H9 (cell line): Measurements from ENCODE around the gene SHISA9. TPM values are rescaled to one million over a fixed set of nuclear protein-coding genes. Genes with fewer than 3 reads are reported as not detected.

ENCODE experiments used
- DNase-seq: peaks from one replicate; pipeline ENCODE4 v3.0.0-alpha.2; 2017
- H2AFZ ChIP-seq: one replicate; pipeline ENCODE4 v1.6.1; 2013; ENCODE audit warnings: mild to moderate bottlenecking, low read length, control low read depth, moderate library complexity
- H2AK5ac ChIP-seq: 2 replicates; pipeline ENCODE4 v1.6.1; 2013; ENCODE audit warnings: low read length, control low read depth, mixed read lengths; ENCODE audit not compliant: insufficient read length
- H2BK120ac ChIP-seq: one replicate; pipeline ENCODE4 v1.6.1; 2013; ENCODE audit warnings: low read depth, mild to moderate bottlenecking, low read length, control low read depth, inconsistent platforms; ENCODE audit not compliant: poor library complexity, severe bottlenecking
- H2BK12ac ChIP-seq: 2 replicates; pipeline ENCODE4 v1.6.1; 2013; ENCODE audit warnings: low read length, control low read depth, mixed read lengths, low read depth; ENCODE audit not compliant: insufficient read length
- H2BK15ac ChIP-seq: 2 replicates; pipeline ENCODE4 v1.6.1; 2013; ENCODE audit warnings: low read depth, low read length, control low read depth
- H2BK20ac ChIP-seq: one replicate; pipeline ENCODE4 v1.6.1; 2013; ENCODE audit warnings: low read depth, mild to moderate bottlenecking, low read length, control low read depth, inconsistent platforms; ENCODE audit not compliant: poor library complexity, severe bottlenecking
- H2BK5ac ChIP-seq: 2 replicates; pipeline ENCODE4 v1.6.1; 2013; ENCODE audit warnings: low read length, control low read depth, mixed read lengths; ENCODE audit not compliant: insufficient read length
- H3K14ac ChIP-seq: 2 replicates; pipeline ENCODE4 v1.6.1; 2013; ENCODE audit warnings: low read length, control low read depth; ENCODE audit not compliant: insufficient read depth
- H3K18ac ChIP-seq: 2 replicates; pipeline ENCODE4 v1.6.1; 2013; ENCODE audit warnings: low read depth, mild to moderate bottlenecking, mixed read lengths, low read length, control low read depth; ENCODE audit not compliant: insufficient read length
- H3K23ac ChIP-seq: 2 replicates; pipeline ENCODE4 v1.6.1; 2013; ENCODE audit warnings: low read length, control low read depth, mixed read lengths, low read depth; ENCODE audit not compliant: insufficient read length
- H3K23me2 ChIP-seq: 2 replicates; pipeline ENCODE4 v1.6.1; 2013; ENCODE audit warnings: low read depth, mild to moderate bottlenecking, mixed read lengths, low read length, control low read depth; ENCODE audit not compliant: insufficient read length, poor library complexity, severe bottlenecking
- H3K27ac ChIP-seq: 2 replicates; pipeline ENCODE4 v1.5.1; 2013; ENCODE audit warnings: low read length, control low read depth, mixed read lengths, low read depth; ENCODE audit not compliant: insufficient read length
- H3K27me3 ChIP-seq: 2 replicates; pipeline ENCODE4 v1.6.1; 2013; ENCODE audit warnings: low read length, control low read depth, inconsistent platforms; ENCODE audit not compliant: insufficient read depth
- H3K4ac ChIP-seq: 2 replicates; pipeline ENCODE4 v1.6.1; 2013; ENCODE audit warnings: low read depth, mild to moderate bottlenecking, control low read depth, inconsistent platforms, low read length, moderate library complexity
- H3K4me1 ChIP-seq: 2 replicates; pipeline ENCODE4 v1.6.1; 2013; ENCODE audit warnings: low read length, control low read depth, inconsistent platforms; ENCODE audit not compliant: insufficient read depth
- H3K4me2 ChIP-seq: 2 replicates; pipeline ENCODE4 v1.6.1; 2013; ENCODE audit warnings: low read length, control low read depth, mixed read lengths; ENCODE audit not compliant: insufficient read length, insufficient read depth
- H3K56ac ChIP-seq: 2 replicates; pipeline ENCODE4 v1.6.1; 2013; ENCODE audit warnings: low read depth, mild to moderate bottlenecking, mixed read lengths, low read length, control low read depth; ENCODE audit not compliant: insufficient read length
- H3K79me1 ChIP-seq: 2 replicates; pipeline ENCODE4 v1.6.1; 2013; ENCODE audit warnings: low read depth, mild to moderate bottlenecking, moderate library complexity, low read length, control low read depth, inconsistent platforms; ENCODE audit not compliant: insufficient read depth, poor library complexity, severe bottlenecking
- H3K79me2 ChIP-seq: 2 replicates; pipeline ENCODE4 v1.6.1; 2013; ENCODE audit warnings: low read length, control low read depth, inconsistent platforms; ENCODE audit not compliant: insufficient read depth
- H3K9ac ChIP-seq: 2 replicates; pipeline ENCODE4 v1.6.1; 2013; ENCODE audit warnings: low read length, control low read depth, mixed read lengths; ENCODE audit not compliant: insufficient read length; ENCODE audit errors: extremely low read depth
- H3K9me3 ChIP-seq: one replicate; pipeline ENCODE4 v1.6.1; 2013; ENCODE audit warnings: low read depth, low read length, inconsistent platforms; ENCODE audit not compliant: control insufficient read depth
- H3T11ph ChIP-seq: one replicate; pipeline ENCODE4 v1.6.1; 2013; ENCODE audit warnings: mild to moderate bottlenecking, low read length, control low read depth, inconsistent platforms
- H4K20me1 ChIP-seq: one replicate; pipeline ENCODE4 v1.6.1; 2013; ENCODE audit not compliant: control insufficient read depth, insufficient read length, insufficient read depth
- H4K5ac ChIP-seq: 2 replicates; pipeline ENCODE4 v1.6.1; 2013; ENCODE audit warnings: low read depth, mild to moderate bottlenecking, mixed read lengths, low read length, control low read depth; ENCODE audit not compliant: insufficient read length
- H4K8ac ChIP-seq: replicated peaks from 2 replicates; pipeline ENCODE4 v1.6.1; 2013; ENCODE audit warnings: low read length, control low read depth, mixed read lengths, low read depth; ENCODE audit not compliant: insufficient read length
- H4K91ac ChIP-seq: 2 replicates; pipeline ENCODE4 v1.6.1; 2013; ENCODE audit warnings: low read depth, mild to moderate bottlenecking, moderate library complexity, mixed read lengths, low read length, control low read depth; ENCODE audit not compliant: insufficient read length
- H3K27ac Mint-ChIP-seq, 3 experiments: 2 replicates in 2 of 3; 3 replicates in 1 of 3; pipeline ENCODE4 v1.8.0; 2020 to 2021; ENCODE audit warnings: mixed read lengths in 3 of 3, mild to moderate bottlenecking in 1 of 3, moderate library complexity in 1 of 3
- H3K27me3 Mint-ChIP-seq: 2 replicates; pipeline ENCODE4 v1.8.0; 2021; ENCODE audit warnings: low read depth, mild to moderate bottlenecking, moderate library complexity, mixed read lengths
- H3K36me3 Mint-ChIP-seq, 3 experiments: 2 replicates in 2 of 3; 3 replicates in 1 of 3; pipeline ENCODE4 v1.8.0; 2020 to 2021; ENCODE audit warnings: low read depth in 3 of 3, mixed read lengths in 3 of 3; ENCODE audit not compliant: insufficient read depth in 1 of 3
- H3K4me1 Mint-ChIP-seq, 2 experiments: 2 replicates each; pipeline ENCODE4 v1.8.0; 2020; ENCODE audit warnings: mixed read lengths in 2 of 2
- H3K4me3 Mint-ChIP-seq, 2 experiments: 2 replicates in 1 of 2; 3 replicates in 1 of 2; pipeline ENCODE4 v1.8.0; 2020 to 2021; ENCODE audit warnings: mild to moderate bottlenecking in 2 of 2, mixed read lengths in 2 of 2, moderate library complexity in 1 of 2
- H3K9me3 Mint-ChIP-seq, 2 experiments: 2 replicates in 1 of 2; 3 replicates in 1 of 2; pipeline ENCODE4 v1.8.0; 2020; ENCODE audit warnings: mild to moderate bottlenecking in 2 of 2, mixed read lengths in 2 of 2, moderate library complexity in 1 of 2
- WGBS: extraction: QIAGEN DNeasy Blood & Tissue Kit; methylation state at CpG from one replicate; pipeline ENCODE4 v1.1.7; 2013; ENCODE audit warnings: missing lambda C conversion rate, low lambda C conversion rate, mixed read lengths; ENCODE audit not compliant: insufficient read length; ENCODE audit errors: extremely low coverage; 5-methylcytosine and 5-hydroxymethylcytosine counted together
- total RNA-seq: library from RNA; stranded (reverse); gene quantifications from 2 replicates; pipeline ENCODE4 v1.2.1, GENCODE V29; 2021
- TF ChIP-seq, protein P1 (sequence below): fragments of 200-600 bp; sonication (generic); conservative IDR thresholded peaks from 3 replicates; pipeline ENCODE4 v1.8.0; 2021; ENCODE audit warnings: antibody characterized with exemption, mild to moderate bottlenecking

Gene SHISA9
- total RNA-seq, 1 experiment from 2014 or later, result 7.0 TPM

DNA sequence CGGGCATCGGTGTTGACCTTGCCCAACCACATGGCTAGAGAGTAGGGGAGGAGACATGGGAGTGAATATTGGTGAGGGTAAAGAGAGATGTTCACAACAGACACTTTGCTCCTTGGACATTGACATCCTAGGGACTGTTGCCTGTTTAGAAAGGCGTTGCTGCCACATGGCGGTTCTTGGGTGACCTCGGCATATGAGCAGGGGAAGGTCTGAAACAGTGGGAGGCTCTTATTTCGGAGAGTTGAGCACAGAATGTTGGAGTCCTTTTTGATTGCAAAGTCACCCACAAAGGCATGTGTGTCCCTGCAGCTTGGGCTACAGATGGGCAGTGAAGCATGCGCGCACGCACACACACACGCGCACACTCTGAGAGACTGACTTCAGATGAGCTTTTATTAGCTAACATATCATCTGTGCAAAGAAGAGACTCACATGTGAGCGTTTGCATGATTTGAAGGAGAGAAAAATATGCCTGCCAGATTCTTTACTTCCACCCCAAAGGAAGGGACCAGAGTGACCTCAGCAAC lies 104.4 kb downstream of the SHISA9 start:
- no peaks in the 10 kb centered on the region for H3K27me3 Mint-ChIP-seq
- Histone ChIP-seq H4K91ac (no peak overlapping the region), H3K27me3 (no peaks in the 10 kb centered on the region), H4K5ac (no peak overlapping the region), H3T11ph (no peak overlapping the region), H4K20me1 (no peaks in the 10 kb centered on the region), H3K4ac (no peak overlapping the region), H2AK5ac (no peak overlapping the region), H3K23me2 (no peaks in the 10 kb centered on the region), H3K9me3 (no peaks in the 10 kb centered on the region), H2BK120ac (no peak overlapping the region), H3K79me2 (no peaks in the 10 kb centered on the region; the same call in 1 of the 2 replicates), H2BK15ac (no peak overlapping the region), H3K4me1 (no peaks in the 10 kb centered on the region; the same call in 1 of the 2 replicates), H3K4me2 (no peak overlapping the region), H2AFZ (no peak overlapping the region), H2BK12ac (no peak overlapping the region), H3K27ac (no peak overlapping the region), H2BK5ac (no peak overlapping the region), H3K56ac (no peak overlapping the region), H4K8ac (no peak overlapping the region), H3K9ac (no peak overlapping the region), H3K79me1 (no peaks in the 10 kb centered on the region), H3K23ac (no peak overlapping the region), H2BK20ac (no peak overlapping the region), H3K14ac (no peak overlapping the region), H3K18ac (no peak overlapping the region)
- peaks cover 2 to 7% of the 10 kb centered on the region in 2 experiments; a peak in 2 of 4 replicates for H3K4me1 Mint-ChIP-seq
- no CpG with 5 or more reads among the region's 12 CpGs for WGBS
- H3K27ac Mint-ChIP-seq, result no peak overlapping the region
- TF ChIP-seq, protein P1, sequence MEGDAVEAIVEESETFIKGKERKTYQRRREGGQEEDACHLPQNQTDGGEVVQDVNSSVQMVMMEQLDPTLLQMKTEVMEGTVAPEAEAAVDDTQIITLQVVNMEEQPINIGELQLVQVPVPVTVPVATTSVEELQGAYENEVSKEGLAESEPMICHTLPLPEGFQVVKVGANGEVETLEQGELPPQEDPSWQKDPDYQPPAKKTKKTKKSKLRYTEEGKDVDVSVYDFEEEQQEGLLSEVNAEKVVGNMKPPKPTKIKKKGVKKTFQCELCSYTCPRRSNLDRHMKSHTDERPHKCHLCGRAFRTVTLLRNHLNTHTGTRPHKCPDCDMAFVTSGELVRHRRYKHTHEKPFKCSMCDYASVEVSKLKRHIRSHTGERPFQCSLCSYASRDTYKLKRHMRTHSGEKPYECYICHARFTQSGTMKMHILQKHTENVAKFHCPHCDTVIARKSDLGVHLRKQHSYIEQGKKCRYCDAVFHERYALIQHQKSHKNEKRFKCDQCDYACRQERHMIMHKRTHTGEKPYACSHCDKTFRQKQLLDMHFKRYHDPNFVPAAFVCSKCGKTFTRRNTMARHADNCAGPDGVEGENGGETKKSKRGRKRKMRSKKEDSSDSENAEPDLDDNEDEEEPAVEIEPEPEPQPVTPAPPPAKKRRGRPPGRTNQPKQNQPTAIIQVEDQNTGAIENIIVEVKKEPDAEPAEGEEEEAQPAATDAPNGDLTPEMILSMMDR, result no peak
- H3K4me3 Mint-ChIP-seq, result no peak overlapping the region
- no peaks in the 10 kb centered on the region; a peak in 1 of 7 replicates for H3K36me3 Mint-ChIP-seq
- no peaks in the 10 kb centered on the region for H3K9me3 Mint-ChIP-seq
- DNase-seq, result no peak
